GM12873 (cell line): ENCODE measurements around the gene DNMT3B.

Experiments used
- TF ChIP-seq, protein P1 (sequence below): IDR thresholded peaks from 2 replicates; pipeline ENCODE4 v1.5.1; 2012; ENCODE audit warnings: low read depth, mild to moderate bottlenecking, moderate library complexity, low read length, control low read depth; ENCODE audit not compliant: insufficient read depth; ENCODE audit errors: missing control alignments

DNMT3B gene

GRCh38 chr20:32828029-32828680, 66.0 kb downstream of the DNMT3B start:
- TF ChIP-seq, protein P1, sequence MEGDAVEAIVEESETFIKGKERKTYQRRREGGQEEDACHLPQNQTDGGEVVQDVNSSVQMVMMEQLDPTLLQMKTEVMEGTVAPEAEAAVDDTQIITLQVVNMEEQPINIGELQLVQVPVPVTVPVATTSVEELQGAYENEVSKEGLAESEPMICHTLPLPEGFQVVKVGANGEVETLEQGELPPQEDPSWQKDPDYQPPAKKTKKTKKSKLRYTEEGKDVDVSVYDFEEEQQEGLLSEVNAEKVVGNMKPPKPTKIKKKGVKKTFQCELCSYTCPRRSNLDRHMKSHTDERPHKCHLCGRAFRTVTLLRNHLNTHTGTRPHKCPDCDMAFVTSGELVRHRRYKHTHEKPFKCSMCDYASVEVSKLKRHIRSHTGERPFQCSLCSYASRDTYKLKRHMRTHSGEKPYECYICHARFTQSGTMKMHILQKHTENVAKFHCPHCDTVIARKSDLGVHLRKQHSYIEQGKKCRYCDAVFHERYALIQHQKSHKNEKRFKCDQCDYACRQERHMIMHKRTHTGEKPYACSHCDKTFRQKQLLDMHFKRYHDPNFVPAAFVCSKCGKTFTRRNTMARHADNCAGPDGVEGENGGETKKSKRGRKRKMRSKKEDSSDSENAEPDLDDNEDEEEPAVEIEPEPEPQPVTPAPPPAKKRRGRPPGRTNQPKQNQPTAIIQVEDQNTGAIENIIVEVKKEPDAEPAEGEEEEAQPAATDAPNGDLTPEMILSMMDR = no peak

DNA sequence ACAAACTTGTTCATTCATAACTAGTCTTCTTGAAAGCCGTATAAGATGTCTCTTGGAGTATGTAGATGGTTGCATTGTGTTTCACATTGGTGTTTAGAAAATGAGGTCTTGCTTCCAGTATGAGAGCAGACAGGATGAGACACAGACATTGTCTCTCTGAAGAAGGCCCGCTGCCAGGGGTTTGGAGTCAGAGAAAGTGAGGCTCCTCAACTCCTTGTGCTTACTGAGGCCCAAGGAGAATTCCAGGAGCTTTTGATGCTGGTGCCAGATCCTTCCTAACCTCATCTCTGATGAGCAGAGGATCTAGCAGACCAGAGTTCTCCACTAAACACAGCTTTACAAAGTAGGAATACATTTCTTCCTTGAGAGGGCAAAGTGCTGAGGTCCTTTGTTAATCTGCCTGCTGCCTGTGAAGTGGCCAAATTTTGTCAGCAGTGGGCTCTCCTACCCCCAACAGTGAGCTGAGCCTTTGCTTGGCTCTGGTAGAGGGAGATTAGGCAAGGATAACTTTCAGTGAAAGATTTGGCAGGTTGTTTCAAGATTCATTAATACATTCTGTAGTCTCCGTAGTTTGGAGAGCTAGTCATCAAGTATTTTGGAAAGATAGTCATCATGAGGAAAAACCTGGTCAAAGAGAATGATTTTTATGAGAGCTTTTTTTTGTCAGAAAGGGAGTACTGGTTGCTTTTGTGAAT, 67.3 kb downstream of the DNMT3B start:
- TF ChIP-seq, protein P1 = no peak

DNA sequence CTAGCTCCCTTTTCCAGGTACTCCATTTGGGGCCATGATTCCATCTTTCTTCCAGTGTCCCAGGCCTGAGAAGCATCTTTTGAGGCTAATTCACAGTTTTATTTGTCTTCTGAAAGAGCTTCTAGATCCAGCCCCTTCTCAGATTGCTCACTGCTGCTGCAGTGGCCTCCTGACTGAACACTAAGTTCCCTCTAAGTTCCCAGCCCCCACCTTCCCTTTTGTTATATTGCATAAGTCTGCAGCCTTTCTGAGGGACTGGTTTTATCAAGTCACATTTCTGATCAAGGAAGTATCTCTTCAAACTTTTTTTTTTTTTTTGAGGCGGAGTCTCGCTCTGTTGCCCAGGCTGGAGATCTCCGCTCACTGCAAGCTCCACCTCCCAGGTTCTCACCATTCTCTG, 68.3 kb downstream of the DNMT3B start:
- TF ChIP-seq, protein P1 = no peak

DNA sequence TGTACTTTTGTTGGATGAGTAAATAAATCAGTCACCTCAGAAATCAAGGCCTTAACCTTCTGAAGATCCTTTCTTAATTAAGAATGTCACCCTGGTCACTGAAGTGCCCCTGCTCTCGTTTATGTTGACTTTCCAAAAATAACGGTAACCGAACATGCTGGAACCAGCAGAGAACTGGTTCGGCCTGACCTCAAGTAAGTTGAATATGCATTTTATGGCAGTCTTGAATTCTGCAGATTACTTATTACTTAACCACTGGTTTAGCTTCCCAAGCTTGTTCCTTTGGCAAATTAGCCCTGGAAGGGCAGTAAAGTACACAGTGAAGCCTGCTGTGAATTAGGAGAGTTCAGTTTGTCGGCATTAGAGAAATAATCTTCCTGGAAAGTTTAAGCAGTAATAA, 69.8 kb downstream of the DNMT3B start:
- TF ChIP-seq, protein P1 = no peak

- TF ChIP-seq, protein P1 = no peak
Measured at GRCh38 chr20:32832664-32833063, 70.5 kb downstream of the DNMT3B start.

DNA sequence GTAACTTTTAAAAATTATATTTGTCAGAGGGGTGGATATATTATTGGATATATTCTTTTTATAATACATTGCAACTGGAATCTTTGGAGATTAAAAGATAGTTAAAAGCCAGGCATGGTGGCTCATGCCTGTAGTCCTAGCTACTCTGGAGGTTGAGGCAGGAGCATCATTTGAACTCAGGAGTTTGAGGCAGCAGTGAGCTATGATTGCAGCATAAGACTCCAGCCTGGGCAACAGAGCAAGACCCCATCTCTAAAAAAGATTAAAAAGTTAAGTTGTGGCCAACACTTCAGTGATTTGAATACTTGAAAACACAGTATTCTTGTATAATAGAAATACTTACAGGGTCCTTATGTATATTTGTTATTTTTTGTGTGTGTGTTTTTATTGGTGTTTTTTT, 72.8 kb downstream of the DNMT3B start:
- TF ChIP-seq, protein P1 = no peak

- TF ChIP-seq, protein P1 = no peak
Measured at GRCh38 chr20:32837157-32837556, 75.0 kb downstream of the DNMT3B start.
